Stimulated activated CD8-positive, alpha-beta memory T cell treated with anti-CD3 and anti-CD28 coated beads, Interleukin-4, amount 100 ng/mL, for 1 hour (primary cell): ENCODE results near the gene BRME1.
A peak's percentile ranks its signal among the peaks of the same experiment; 100 is the strongest.

Source experiments
- DNase-seq, 2 donors: peaks; one replicate each; pipeline ENCODE4 v3.0.0-alpha.2; 2020; ENCODE audit warnings: low read depth in 2 of 2, low spot score in 1 of 2

Gene BRME1

GRCh38 chr19:13905634-13906520 lies at the start of gene BRME1, which contains the start of gene CC2D1A:
Gene BRME1, minus strand, starts transcription at chr19:13906117. Its CDS starts 1,225 bp downstream, at chr19:13904892.
Gene CC2D1A, plus strand, starts transcription at chr19:13906201. Its CDS starts 241 bp downstream, at chr19:13906442.
- peak; percentile 78 to 88 for DNase-seq

GRCh38 chr19:13954185-13954584 lies 48.3 kb upstream of the BRME1 start:
- no peak for DNase-seq

DNA sequence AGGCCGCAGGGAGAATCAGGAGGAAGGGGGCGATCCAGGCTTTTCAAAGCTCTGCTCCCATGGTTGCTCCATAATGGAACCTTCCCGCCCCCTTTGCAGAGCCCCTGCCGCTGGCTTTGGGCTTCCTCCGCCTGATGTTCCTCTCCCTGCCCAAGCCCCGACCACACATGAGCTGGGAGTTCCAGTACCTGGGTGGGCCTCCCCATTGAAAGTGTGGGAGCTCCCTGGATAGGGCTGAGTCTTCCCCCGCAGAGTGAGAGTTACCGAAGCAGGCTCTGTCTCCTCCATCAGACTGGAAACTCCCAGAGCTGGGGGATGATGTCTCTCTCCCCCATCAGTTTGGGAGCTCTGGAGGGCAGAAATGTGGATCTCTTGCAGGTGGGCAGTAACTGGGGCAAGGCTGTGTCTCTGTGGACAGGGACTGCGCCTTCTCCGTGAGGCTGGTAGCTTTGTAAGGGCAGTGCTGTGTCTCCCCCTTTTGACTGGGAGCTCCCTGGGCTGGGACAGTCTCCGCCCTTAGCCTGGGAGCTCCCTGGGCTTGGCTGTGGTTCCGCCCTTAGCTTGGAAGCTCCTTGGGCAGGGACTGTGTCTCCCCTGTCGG lies 47.1 kb upstream of the BRME1 start:
- DNase-seq: no peak

DNA sequence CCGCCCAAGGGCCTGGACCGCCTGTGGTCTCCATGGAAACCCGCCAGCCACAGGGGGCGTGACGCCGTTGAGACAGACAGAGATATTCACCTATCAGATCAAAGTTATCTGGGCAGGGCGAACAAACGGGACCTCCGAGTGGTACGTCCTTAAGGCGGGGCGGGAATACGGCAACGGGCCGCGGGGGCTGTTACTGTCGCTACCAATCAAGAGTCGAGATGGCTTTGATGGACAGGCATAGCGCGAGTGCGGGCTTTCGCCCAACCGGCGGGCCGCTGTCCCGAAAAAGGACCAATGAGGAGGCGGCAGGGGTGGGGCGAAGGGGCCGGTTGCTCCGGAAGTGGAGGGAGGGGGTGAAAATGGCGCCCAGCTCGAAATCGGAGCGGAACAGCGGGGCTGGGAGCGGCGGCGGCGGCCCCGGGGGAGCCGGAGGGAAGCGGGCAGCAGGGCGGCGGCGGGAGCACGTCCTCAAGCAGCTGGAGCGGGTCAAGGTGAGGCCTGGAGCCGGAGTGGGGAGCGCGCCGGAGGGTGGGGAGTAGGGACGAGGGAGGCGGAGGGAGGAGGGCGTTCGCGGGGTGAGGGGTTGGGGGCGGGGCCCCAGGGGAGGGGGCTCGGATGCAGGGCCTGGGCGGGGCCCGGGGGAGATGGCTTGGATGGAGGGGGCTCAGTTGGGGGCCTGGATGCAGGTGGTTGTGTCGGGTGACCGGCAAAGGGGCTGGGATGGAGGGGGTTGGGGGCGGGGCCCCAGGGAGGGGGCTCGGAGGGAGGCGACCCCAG lies 46.4 kb upstream of the BRME1 start, which contains the start of gene DCAF15:
TSS of gene DCAF15 (plus strand) at position 356 of the 777 bp plus-strand sequence. CDS start at position 360, 4 bp downstream.
- peak; percentile 94 to 99 for DNase-seq

- DNase-seq: no peak
These were observed 45.9 kb upstream of the BRME1 start for GRCh38 chr19:13951799-13952153.

GRCh38 chr19:13951043-13951442 lies 45.1 kb upstream of the BRME1 start:
- no peak for DNase-seq

DNA sequence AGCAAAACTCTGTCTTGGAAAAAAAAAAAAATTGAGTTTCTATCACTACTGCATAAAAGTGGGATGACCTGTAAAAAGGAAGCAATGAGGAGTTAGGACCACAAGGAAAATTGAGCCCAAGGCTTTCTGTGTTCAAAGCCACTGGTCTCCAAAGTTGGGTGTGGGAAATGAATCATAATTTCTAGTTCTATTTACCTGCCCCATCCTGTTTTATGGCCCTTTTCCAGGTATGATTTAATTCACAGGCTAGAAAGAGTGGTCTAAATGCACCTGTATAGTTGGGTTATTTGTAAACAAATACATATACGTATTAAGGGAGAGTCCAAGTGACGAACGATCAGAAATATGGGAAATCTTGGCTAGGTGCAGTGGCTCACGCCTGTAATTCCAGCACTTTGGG lies 40.5 kb upstream of the BRME1 start:
- DNase-seq: no peak

GRCh38 chr19:13942023-13942684 lies 36.2 kb upstream of the BRME1 start:
- no peak for DNase-seq

DNA sequence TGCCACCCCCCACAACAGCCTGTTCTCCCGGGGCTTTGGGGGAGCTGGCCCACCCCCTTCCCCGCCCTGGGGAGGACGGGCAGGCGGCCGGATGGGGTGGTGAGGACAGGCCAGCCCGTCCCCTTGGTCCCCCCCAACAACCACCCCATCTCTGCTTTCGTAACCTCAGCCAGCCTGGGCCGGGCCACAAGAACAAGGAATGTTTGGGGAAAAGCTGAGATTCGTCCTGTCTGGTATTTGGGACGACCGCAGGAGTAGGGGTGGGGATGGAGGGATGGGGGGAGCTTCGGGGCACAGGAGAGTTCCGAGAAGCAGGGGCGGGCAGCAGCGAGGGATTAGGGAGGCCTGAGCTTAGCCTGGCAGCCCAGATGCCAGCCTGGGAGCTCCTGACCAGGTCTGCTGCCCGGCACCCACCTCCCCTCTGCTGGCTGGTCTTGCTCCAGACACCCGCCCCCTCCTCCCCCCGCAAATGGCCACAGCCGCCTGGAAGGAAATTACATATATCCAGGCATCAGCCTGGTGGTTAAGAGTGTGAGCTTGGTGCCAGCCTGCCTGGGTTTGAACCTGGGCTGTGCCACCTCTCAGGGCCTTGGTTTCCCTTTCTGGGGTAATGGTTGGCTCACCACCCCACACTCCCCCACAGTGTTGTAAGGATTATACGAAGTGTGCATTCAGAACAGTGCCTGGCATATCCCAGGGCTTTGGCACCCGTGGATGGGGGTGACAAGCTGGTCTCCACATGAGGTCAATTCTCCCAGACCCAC lies 32.6 kb upstream of the BRME1 start, which contains the start of gene PODNL1:
TSS of gene PODNL1 (minus strand) at position 117 of the 764 bp plus-strand sequence. CDS start 236 bp downstream, outside the sequence.
- no peak for DNase-seq

GRCh38 chr19:13937479-13938300 lies 31.8 kb upstream of the BRME1 start:
- no peak for DNase-seq

DNA sequence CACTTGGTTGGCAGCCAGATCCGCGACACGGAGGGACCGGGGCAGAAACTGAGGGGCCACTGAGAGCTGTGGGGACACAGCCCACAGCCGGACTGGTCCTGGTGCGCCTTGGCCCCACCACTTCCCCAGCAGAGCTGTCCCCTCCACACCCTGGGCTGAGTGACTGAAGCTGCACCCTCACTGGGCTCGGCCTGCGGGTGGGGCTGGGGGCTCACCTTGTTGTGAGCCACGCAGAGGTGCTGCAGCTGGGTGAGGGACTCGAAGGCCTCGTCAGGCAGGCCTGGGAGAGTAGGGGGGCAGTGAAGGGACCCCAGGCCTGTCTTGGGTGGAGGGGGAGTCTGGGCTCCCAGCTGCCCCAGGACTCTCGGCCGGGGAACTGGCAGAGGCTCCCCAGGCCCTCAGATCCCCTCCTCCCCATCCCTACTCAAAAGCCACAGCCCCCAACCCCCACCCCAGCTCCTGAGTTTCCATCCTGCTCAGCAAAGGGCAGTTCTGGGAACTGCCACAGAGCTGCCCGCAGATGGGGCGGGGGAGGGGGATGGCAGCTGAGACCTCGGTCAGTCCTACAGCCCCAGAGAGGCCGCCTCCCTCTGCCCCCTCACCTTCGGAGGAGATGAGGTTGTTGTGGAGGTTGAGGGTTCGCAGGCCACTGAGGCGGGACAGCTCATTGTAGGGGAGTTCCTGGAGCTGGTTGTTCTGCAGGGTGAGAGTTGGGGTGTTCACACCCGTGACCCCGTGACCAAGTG lies 30.0 kb upstream of the BRME1 start:
- no peak for DNase-seq

DNA sequence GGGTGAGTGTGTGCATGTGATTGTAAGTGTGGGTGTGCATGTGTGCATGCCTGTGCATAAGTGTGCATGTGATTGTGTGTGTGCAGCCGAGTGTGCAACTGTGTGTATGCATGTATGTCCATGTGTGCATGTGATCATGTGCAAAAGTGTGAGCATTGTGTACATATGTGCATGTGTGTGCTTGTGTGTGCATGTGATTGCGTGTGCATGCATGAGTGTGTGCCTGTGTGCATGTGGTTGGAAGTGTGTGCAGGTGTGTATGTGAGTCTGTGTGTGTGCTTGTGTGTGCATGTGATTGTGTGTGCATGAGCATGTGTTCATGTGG lies 28.8 kb upstream of the BRME1 start:
- DNase-seq: no peak

GRCh38 chr19:13932911-13933393 lies 27.0 kb upstream of the BRME1 start:
- DNase-seq: no peak

DNA sequence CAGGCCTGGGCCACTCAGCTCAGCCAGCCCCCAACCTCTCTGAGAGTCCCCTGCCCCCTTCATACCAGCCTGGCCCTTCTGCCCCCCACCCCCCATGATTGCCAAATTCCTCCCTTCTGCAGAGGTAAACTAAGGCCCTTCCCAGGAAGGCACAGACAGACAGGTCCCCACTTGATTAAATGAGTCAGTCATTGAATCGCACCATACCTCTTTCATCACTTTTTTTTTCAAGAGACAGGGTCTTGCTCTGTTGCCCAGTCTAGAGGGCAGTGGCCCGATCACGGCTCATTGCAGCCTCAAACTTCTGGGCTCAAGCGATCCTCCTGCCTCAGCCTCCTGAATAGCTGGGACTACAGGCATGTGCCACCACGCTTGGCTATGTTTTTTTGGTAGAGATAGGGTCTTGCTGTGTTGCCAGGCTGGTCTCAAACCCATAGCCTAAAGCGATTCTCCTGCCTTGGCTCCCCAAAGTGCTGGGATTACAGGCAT lies 26.3 kb upstream of the BRME1 start:
- no peak for DNase-seq

DNA sequence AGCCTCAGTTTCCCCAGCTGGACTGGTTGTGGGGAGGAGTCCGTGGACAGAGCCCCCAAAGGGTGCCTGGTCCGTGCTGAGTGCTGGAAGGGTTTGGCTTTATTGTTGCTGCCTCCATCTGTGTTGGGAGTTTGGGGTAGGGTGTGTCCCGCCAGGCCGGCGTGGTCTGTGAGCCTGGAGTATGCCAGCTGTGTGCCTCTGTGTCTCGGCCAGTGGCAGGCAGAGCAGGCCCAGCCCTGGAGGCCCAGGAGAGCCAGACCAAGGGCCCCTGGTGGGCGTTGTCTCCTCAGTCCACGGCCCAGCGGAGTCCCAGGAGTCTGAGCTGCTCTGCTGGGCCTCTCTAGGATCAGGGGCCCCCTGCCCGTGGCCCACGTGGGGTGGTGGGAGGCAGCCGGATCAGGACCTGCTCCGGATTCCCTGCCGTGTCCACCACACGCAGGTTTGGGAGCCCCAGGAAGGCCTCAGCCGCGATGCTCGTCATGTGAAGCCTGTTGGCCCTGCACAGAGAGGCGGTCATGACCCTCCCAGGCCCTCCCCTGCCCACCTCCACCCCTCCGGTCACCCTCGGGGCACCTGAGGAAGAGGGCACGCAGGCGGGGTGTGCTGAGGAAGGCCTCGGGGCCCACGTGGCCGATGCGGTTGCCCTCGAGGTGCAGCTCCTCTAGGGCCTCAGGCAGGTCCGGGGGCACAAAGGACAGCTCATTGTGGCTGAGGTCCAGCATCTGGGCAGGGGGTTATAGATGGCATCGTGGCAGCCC lies 25.7 kb upstream of the BRME1 start:
- no peak for DNase-seq

DNA sequence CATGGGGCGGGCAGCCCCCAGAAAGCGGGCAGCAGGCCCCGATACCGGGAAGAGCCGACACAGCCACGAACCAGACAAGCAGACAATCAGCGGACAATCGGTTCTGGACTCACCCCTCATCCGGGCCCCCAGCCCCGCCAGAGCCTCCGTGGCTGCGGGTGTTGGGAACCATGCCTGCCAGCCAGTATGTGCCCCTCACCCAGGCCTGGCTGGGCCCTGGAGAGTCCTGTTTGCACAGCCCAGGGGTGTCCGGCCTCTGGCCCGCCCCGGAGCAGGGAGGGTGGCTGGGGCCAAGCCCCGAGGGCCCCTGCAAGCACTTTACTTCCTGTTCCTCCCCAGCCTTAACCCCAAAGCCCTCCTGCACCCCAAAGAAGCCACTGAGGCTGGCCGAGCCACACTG lies 24.5 kb upstream of the BRME1 start:
- DNase-seq: no peak

GRCh38 chr19:13929956-13930355 lies 24.0 kb upstream of the BRME1 start:
- DNase-seq: no peak

DNA sequence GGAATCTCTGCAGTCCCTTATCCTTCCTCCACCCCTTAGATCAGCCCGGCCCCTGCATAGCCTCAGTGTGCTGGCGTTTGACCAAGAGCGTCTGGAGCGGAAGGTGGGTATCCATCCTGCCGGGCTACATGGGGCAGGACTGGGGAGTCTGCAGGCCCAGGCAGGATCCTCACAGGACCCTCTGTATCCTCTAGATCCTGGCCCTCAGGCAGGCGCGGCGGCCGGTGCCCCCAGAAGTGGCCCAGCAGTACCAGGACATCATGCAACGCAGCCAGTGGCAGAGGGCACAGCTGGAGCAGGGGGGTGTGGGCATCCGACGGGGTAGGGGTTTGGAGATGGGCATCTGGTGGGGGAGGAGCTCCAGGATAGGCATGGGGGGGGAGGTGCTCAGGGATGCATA lies 23.4 kb upstream of the BRME1 start:
- no peak for DNase-seq
